Astrocyte (in vitro differentiated cells and primary cell): Measurements from ENCODE around the gene MAPKAPK3. TPM values are rescaled to one million over a fixed set of nuclear protein-coding genes. Genes with fewer than 3 reads are reported as not detected.

Experiments used
- DNase-seq: peaks from one replicate; pipeline ENCODE4 v3.0.0-alpha.2; 2010; ENCODE audit warnings: low read depth
- FAIRE-seq: peaks from 2 replicates; lab custom pipeline; 2011; peaks lifted over from hg19 to GRCh38; lab: Jason Lieb, UNC
- H2AFZ ChIP-seq: 2 replicates; pipeline ENCODE4 v1.6.0; 2012; ENCODE audit warnings: low read depth, low read length, inconsistent platforms
- H3K27ac ChIP-seq: 2 replicates; pipeline ENCODE4 v1.5.1; 2011; ENCODE audit warnings: low read depth, low read length, inconsistent platforms
- H3K27me3 ChIP-seq: 2 replicates; pipeline ENCODE4 v1.6.0; 2011; ENCODE audit warnings: low read length, inconsistent platforms; ENCODE audit not compliant: insufficient read depth
- H3K36me3 ChIP-seq: 2 replicates; pipeline ENCODE4 v1.5.1; 2011; ENCODE audit warnings: low read length, inconsistent platforms; ENCODE audit not compliant: insufficient read depth
- H3K4me1 ChIP-seq: 2 replicates; pipeline ENCODE4 v1.5.1; 2011; ENCODE audit warnings: low read length, inconsistent platforms; ENCODE audit not compliant: insufficient read depth
- H3K4me2 ChIP-seq: 2 replicates; pipeline ENCODE4 v1.6.0; 2012; ENCODE audit warnings: low read length, inconsistent platforms
- H3K4me3 ChIP-seq: 2 replicates; pipeline ENCODE4 v1.5.1; 2011; ENCODE audit warnings: low read depth, mild to moderate bottlenecking, low read length, inconsistent platforms; ENCODE audit not compliant: insufficient read depth
- H3K79me2 ChIP-seq: 2 replicates; pipeline ENCODE4 v1.6.0; 2012; ENCODE audit warnings: mild to moderate bottlenecking, low read length, inconsistent platforms; ENCODE audit not compliant: insufficient read depth
- H3K9ac ChIP-seq: 2 replicates; pipeline ENCODE4 v1.6.0; 2012; ENCODE audit warnings: mild to moderate bottlenecking, low read length, inconsistent platforms
- H3K9me3 ChIP-seq: 2 replicates; pipeline ENCODE4 v1.5.1; 2012; ENCODE audit warnings: low read depth, mild to moderate bottlenecking, low read length, inconsistent platforms; ENCODE audit not compliant: insufficient read depth
- H4K20me1 ChIP-seq: 2 replicates; pipeline ENCODE4 v1.6.0; 2012; ENCODE audit warnings: low read length, inconsistent platforms; ENCODE audit not compliant: insufficient read depth
- H3K27ac Mint-ChIP-seq: one replicate; pipeline ENCODE4 v1.8.0; 2021; ENCODE audit warnings: mild to moderate bottlenecking, mixed read lengths; ENCODE audit not compliant: unreplicated experiment
- H3K27me3 Mint-ChIP-seq: one replicate; pipeline ENCODE4 v1.8.0; 2021; ENCODE audit warnings: low read depth, mixed read lengths; ENCODE audit not compliant: unreplicated experiment
- H3K36me3 Mint-ChIP-seq: one replicate; pipeline ENCODE4 v1.8.0; 2021; ENCODE audit warnings: low read depth, mixed read lengths; ENCODE audit not compliant: unreplicated experiment
- H3K4me1 Mint-ChIP-seq: one replicate; pipeline ENCODE4 v1.8.0; 2021; ENCODE audit warnings: low read depth, mixed read lengths; ENCODE audit not compliant: unreplicated experiment
- H3K4me3 Mint-ChIP-seq: one replicate; pipeline ENCODE4 v1.8.0; 2021; ENCODE audit warnings: mild to moderate bottlenecking, moderate library complexity, mixed read lengths; ENCODE audit not compliant: unreplicated experiment
- H3K9me3 Mint-ChIP-seq: one replicate; pipeline ENCODE4 v1.8.0; 2021; ENCODE audit warnings: mild to moderate bottlenecking, mixed read lengths; ENCODE audit not compliant: unreplicated experiment
- CTCF ChIP-seq: IDR thresholded peaks from 2 replicates; pipeline ENCODE4 v1.5.1; 2011; ENCODE audit warnings: low read depth, mild to moderate bottlenecking, inconsistent platforms, low read length, moderate library complexity; ENCODE audit not compliant: insufficient read depth
- EZH2 ChIP-seq: IDR thresholded peaks from 2 replicates; pipeline ENCODE4 v1.6.1; 2012; ENCODE audit warnings: mild to moderate bottlenecking, low read length, inconsistent platforms; ENCODE audit not compliant: insufficient read depth
- total RNA-seq: library from RNA; stranded (reverse); gene quantifications from 2 replicates; pipeline ENCODE4 v1.2.1, GENCODE V29; 2021

MAPKAPK3 gene
- total RNA-seq, 1 donor from 2014 or later, result 23.4 TPM

GRCh38 chr3:50568947-50569749 lies 47.8 kb upstream of the MAPKAPK3 start, which contains the start of gene HEMK1:
HEMK1 (plus strand) TSS chr3:50569522; CDS start chr3:50571105, 1,583 bp downstream.
- Histone ChIP-seq H3K4me2 (peak within 1 kb of the TSS; percentile 87), H3K79me2 (peaks cover 9% of the 10 kb centered on the region), H3K4me3 (peak within 1 kb of the TSS; percentile 98), H3K36me3 (no peaks in the 10 kb centered on the region), H3K27ac (peak within 1 kb of the TSS; percentile 85), H3K9me3 (no peaks in the 10 kb centered on the region), H3K9ac (peak within 1 kb of the TSS; percentile 98), H2AFZ (peak within 1 kb of the TSS; percentile 89), H3K27me3 (no peaks in the 10 kb centered on the region), H4K20me1 (no peaks in the 10 kb centered on the region), H3K4me1 (peaks cover 5% of the 10 kb centered on the region)
- FAIRE-seq (no peak), DNase-seq (peak; percentile 84)
- peaks cover 6% of the 10 kb centered on the region for H3K27me3 Mint-ChIP-seq
- H3K27ac Mint-ChIP-seq, result peak within 1 kb of the TSS; percentile 91
- peaks cover 7% of the 10 kb centered on the region for H3K4me1 Mint-ChIP-seq
- TF ChIP-seq EZH2 (no peak), CTCF (no peak)
- H3K36me3 Mint-ChIP-seq, result peaks cover 7% of the 10 kb centered on the region
- H3K9me3 Mint-ChIP-seq, result no peaks in the 10 kb centered on the region
- H3K4me3 Mint-ChIP-seq, result peak within 1 kb of the TSS; percentile 99

GRCh38 chr3:50570508-50571279 lies 46.3 kb upstream of the MAPKAPK3 start:
- TF ChIP-seq CTCF, result no peak
- no peak for TF ChIP-seq EZH2
- Histone ChIP-seq H3K4me2 (peak overlapping the region; percentile 87), H3K4me1 (peaks cover 5% of the 10 kb centered on the region), H3K9ac (peak overlapping the region; percentile 98), H3K36me3 (no peaks in the 10 kb centered on the region), H2AFZ (no peak overlapping the region), H3K27ac (no peak overlapping the region), H3K27me3 (no peaks in the 10 kb centered on the region), H4K20me1 (no peaks in the 10 kb centered on the region), H3K9me3 (no peaks in the 10 kb centered on the region), H3K79me2 (peaks cover 9% of the 10 kb centered on the region), H3K4me3 (peak overlapping the region; percentile 98)
- FAIRE-seq (peak; percentile 17), DNase-seq (no peak)
- Mint-ChIP-seq H3K4me3 (peak overlapping the region; percentile 99), H3K36me3 (peaks cover 4% of the 10 kb centered on the region), H3K27me3 (peaks cover 3% of the 10 kb centered on the region), H3K4me1 (peaks cover 7% of the 10 kb centered on the region), H3K9me3 (no peaks in the 10 kb centered on the region), H3K27ac (peak overlapping the region; percentile 91)
